Measurements from ENCODE around the gene RPA3.

The RPA3 gene

DNA sequence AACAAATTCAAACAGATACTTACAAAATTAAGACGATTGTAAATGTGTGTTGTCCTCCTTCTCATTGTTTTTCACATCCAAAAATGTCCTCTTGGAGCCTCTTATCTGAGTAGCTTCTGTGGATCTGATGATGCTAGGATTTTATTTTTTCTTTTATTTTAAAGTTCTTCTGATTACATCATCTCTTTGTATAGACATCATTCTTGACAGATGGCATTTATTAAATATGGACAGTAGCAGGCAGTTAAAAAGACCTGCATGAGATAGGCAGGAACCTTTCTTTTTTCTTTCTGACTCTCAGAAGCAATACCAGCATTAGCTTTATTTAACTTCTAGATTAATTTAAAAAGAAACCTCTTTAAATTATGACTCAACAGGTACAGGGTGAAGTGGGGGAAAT lies at the start of gene RPA3:
RPA3 (minus strand) TSS at position 116 of the 400 bp plus-strand sequence. CDS start 78,189 bp downstream, outside the sequence.
- DNase-seq (ENCODE audit: low read depth), result no peak

DNA sequence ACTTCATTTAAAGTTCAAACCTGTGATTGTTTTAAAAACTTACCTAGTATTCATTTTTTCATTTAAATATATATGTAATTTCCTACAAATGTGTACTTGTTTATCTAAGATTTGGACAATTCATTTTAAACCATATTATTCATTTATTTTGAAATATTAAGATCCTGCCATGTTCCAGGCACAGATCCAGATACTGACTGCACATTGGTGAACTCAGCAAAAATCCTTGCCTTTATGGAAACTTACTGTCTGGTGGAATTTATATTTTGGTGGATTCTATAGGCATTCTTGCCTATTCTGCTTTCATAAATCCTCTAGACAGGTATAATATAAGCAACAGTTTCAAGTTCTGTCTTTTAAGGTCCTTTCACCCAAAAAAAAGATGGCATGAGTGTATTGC lies 48.3 kb upstream of the RPA3 start:
- no peak for DNase-seq (ENCODE audit: low read depth)

DNA sequence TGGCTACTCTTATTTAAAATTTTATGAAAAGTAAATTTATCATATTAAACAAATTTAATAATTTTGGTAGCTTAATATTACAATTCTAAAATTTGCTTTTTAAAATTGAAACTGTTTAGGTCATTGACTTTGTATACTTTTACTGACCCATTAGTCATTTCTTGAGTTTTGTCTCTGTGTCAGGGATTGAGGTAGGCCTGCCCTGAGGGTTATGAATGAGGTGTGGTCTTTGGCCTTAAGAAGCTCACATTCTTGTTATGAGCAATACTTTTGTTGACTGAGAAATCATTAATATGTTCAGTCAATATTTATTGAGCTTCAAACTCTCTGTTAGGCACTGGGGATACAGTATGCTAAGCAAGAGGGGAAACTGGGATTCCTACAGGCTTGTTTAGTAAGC lies 47.0 kb upstream of the RPA3 start:
- no peak for DNase-seq (ENCODE audit: low read depth)

DNA sequence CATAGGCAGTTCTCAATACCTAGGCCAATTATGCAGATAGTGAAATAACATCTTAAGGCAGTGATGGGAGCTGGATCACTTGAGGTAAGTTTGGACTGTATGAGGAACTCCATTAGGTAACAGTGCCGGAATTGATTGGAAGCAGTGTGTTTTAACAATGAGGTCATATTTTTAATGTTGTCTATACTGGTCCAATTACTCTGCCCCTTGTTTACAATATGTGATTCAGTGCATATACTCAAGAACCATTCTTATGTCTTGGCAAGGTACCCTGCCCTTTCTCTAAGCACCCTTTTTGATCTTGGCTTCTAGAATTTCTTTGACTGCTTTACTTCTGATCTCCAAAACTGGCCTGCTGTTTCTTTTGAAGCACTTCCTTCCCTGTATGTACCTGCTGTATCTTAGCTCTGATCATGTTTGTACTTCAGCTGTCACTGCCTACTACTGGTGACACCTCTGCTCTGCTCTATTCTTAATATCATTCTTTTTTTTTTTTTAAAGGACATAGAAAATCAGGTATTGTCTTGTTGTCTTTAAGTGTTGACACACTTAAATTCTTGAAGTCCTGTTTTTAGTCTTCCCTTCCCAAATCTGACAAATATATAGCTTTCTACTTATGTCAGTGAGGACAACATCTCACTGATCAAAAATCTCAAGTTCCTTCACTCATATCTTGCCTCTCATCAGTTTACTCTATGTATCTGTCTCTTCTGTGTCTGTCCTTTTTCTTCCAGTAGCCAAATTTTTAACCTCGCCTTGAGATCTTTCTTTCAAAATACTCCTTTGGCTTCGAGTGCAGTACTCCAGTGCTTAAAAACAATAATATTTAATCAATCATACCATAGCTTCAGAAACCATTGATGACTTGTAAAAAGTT lies 46.4 kb upstream of the RPA3 start:
- DNase-seq (ENCODE audit: low read depth), result no peak

- DNase-seq (ENCODE audit: low read depth), result no peak
These were observed 43.8 kb upstream of the RPA3 start for GRCh38 chr7:7761974-7762779.

DNA sequence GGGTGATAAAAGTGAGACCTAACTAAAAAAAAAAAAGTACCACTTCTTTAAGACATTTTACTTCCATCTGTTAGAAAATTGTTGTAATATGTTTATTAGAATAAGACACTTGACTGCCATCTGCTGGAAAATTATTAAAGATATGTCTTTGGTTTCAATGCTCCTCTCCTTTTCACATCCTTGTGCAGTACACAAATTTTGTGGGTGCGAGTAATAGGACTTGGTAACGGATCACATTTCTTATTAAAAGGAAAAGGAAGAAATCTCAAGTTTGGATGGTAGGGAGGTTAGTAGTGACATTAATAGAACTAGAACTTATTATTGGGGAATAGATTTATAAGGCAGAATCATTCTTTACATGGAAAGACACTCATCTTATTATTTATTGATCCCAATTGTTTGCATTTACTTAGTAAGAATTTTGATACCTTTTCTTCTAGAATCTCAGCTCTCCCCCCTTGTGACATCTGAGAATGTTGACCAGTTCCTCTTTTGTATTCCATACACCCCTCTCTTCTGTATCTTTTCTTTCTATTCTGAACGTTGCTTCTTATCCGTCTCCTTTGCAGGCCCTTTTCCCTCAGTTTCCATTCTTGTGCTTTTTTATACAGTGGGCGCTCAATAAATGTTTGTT lies 43.0 kb upstream of the RPA3 start:
- no peak for DNase-seq (ENCODE audit: low read depth)

DNA sequence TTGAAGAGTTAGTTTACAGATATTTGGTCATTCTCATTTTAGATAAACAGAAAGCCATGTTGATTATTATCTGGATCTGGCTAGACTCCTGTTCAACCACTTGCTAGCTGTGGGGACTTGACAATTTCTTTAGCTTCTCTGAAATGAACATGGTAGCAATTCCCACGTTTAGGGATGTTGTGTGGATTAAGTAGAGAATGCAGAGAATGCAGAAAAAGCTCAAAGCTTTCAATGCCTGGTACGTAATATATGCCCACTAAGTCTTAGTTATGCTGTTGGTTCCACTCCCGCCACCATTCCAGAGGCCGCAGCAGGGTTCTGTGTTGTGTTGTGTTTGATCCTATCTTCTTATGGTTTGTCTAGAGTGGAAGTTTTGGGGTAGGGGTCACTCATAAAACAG lies 39.2 kb upstream of the RPA3 start:
- no peak for DNase-seq (ENCODE audit: low read depth)

DNA sequence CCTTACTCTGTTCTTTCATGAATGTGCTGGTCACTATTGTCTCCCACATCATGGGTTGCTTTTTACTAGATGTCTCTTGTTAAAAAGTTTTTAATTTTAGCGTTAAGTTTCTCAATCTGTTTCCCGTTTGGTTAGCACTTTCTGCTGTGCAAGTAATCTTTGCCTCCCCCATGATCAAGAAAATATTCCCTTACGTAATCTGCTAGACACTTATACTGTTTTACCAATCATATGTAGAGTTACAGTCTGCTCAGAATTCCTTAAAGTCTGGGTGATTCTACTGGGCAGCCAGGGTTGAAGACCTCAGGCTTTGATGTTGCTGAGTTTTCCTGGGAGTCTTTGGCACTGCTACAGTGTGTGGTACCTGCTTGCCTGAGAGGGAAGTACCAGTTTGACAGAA lies 38.2 kb upstream of the RPA3 start:
- no peak for DNase-seq (ENCODE audit: low read depth)

DNA sequence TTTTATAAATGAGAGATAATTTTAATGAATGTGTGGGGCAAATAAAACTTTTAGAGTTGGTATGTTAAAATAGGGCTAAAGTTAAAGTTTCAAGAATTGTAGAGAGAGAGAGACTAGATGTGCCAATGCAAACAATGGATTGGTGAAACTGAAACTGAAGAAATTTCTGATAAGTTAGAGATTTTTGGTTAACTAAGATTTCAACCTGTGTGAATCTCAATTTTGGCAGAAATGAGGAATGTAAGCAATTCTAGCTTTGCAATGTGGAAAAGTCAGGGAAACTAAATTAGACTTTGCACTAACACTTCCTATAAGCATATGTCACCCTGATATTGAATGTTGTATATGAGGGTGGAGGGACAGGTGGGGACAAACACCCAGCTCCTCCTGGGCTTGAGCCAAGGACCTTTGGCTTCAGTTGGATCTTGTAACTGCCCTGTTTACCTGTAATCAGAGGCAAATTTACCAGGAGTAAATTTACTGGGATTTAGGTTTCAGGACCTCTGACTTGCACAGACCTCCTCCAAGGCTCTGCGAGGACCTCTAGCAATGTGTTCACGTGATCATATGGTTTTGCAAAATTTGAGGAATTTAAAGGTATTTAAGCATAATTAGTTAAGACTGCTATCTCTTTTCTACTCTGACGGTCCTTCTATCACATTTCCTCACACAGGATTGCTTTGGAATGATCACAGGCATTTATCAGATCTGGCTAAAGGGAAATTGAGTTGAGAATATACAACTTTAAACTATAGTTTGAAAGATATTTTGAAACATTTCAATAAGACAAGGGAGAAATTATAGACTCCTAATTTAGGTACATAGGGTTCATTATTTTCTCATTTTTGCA lies 33.1 kb upstream of the RPA3 start:
- DNase-seq (ENCODE audit: low read depth), result no peak

DNA sequence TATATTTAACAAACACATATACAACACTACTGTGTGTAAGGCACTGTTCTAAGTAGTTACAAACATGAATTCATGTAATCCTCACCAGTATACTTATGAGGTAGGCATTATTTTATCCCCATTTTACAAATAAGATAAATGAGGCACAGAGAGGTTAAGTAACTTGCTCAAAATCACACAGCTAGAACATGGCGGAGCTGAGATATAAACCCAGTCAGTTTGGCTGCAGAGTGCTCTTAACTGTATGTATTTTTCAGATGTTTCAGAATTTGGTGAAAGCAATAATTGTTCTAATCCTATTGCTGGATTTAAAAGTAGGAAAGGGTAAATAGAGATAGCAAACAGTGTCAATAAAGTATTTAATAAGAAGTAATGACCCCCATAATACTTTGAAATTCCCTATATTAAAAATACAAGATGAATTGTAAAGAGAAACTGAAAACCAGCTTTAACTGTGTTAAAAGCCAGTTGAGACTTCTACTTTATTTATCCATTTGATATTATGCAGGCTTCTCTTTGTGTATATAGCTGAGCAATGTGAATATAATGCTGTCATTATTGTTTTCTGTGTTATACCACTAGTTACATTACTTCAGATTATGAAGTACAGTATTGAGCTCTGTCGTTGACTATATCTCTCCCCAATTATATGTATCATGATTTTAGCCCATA lies 32.3 kb upstream of the RPA3 start:
- DNase-seq (ENCODE audit: low read depth), result no peak

GRCh38 chr7:7746458-7746857 lies 28.1 kb upstream of the RPA3 start:
- DNase-seq (ENCODE audit: low read depth), result no peak

DNA sequence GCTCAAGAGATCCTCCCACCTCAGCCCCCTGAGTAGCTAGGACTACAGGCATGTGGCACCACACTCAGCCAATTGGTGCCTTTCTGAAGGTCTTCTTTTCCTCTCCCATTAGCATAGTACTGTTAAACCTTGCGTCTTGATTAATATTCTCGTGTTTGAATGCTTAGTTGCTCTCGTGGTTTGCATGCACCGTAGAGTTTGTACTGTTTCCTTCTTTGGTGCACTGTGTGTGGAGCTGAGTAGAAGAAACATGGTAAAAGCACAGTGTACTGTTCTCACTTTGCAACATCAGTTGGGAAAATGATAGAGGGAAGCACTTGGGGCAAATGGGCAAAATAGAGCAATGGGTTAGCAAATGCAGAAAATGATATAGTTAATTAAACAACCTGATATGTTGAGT lies 27.6 kb upstream of the RPA3 start:
- DNase-seq (ENCODE audit: low read depth), result no peak

- DNase-seq (ENCODE audit: low read depth), result no peak
These were observed 26.9 kb upstream of the RPA3 start for GRCh38 chr7:7745258-7745657.

DNA sequence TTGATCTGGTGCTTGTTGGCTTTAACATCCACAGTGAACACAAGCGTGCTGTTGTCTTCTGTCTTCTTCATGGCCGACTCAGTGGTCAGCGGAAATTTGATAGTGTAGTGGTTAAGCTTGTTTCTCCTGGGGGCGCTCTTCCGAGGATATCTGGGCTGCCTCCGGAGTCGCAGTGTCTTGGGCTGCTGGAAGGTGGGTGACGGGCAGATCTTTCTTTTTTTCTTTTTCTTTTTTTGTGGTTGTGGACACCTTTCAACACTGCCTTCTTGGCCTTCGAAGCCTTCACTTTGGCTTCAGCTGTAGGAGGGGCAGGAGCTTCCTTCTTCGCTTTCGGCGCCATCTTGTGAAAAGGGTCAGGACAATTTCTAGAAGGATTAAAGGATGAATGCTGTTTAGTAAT lies 23.8 kb upstream of the RPA3 start:
- no peak for DNase-seq (ENCODE audit: low read depth)

DNA sequence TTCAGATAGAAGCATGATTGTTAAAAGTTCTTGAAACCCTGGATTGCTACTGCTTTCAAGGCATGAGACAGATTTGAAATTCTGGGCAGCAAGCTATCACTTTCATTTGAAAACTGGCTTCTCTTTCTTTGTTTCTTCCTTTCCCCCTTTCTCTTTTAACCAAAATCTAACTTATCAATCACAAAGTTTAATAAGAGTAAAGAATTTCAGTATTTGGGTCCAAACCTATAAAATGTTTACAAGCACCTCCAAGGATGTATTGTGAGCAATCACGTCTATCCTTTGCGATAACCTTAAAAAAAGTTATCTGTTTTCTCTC lies 21.6 kb upstream of the RPA3 start:
- no peak for DNase-seq (ENCODE audit: low read depth)

DNA sequence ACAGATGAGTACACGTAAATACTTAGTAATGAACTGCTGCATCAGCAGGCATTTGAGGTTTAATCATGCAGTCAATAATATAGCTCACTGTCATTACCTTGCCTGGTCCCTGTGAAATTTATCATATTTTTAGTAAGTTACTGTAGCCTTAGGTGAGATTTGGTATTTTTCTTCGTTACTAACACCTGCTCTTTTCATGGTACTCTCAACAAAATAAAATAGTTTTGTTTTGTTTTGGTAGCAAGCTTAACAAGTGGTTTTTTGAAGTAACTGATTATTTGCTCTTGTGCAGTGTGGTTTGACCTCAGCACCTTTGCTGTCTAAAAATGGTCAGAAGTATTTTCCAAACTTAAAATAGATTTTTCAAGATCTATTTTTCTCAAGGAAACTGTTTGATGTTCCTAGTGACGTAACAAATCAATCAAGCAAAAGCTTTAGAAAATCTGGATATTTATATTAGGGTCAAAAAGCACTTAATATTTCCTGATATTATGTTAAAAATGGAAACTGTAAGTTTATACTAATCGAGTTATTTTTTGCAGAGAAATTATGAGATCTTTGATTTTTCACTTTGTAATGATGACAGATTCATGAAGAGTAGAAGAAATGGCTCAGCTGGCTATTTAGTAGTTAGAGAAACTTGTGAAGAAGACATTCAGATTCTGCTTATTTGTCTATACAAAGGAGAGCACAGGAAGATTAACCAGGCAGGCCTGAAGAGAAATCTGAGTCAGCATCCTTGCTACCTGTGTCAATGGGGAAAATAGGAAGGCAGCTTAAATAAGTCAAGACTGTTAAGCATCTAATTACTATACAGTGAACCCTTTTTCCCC lies 21.0 kb upstream of the RPA3 start:
- DNase-seq (ENCODE audit: low read depth), result no peak

DNA sequence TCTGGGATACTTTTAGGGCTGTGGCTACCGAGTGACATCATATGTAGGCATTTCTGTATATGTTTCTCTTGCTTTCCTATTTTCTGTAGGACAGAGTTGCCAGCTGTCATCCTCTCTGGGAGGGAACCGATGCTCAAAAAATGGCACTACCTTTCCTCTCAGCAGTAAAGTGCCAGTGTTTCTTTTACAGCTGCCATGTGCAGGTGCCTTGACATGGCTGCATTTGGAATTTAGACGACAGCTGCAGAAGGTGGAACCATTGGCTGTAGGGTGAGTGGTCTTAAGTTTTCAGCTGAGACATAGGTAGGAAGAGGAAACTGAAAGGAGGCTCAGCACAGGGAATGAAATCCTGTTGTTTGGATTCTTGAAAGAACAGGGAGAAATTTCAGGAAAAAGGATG lies 20.2 kb upstream of the RPA3 start:
- DNase-seq (ENCODE audit: low read depth), result no peak

DNA sequence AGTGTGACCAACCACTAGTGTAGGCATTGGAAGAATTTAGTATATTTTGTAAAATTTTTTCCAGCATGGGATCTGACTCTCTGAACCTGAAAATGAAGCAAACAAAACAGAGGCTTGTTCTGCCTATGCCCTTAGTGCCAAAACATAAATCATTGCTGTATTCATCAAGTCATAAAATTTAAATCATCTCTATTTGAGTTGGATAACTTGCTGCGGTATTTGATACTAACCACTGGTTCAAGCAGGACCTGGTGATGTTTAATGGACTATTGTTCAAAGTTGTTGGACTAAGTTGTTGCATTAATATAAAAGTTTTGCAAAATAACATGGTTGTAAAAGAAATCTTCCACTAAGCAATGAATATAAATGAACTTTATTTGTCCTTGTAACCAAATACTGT lies 19.8 kb upstream of the RPA3 start:
- DNase-seq (ENCODE audit: low read depth), result no peak

GRCh38 chr7:7737674-7738073 lies 19.3 kb upstream of the RPA3 start:
- DNase-seq (ENCODE audit: low read depth), result no peak

DNA sequence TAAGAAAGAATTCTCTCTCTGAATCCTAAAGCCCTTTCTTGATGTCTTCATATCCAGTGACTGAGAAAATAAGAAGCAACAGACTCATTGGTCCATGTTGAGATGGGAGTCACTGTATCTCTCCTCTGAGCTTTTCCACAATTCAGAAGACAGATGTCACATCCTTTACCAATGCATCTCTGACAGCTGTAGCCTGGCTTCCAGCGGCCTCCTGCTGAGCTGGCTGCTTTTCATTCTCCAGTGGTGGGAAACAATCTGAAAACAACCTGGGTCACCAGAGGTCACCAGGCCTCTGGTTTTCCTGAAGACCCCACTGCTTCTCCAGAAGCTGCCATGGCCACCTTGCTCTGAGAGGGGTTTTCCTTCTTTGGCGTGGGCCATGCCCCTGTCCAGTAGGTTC lies 18.3 kb upstream of the RPA3 start:
- DNase-seq (ENCODE audit: low read depth), result no peak

All from activated T-cell treated with anti-CD3 and anti-CD28 coated beads for 1 hour (primary cell).